HepG2 (cell line): Measurements from ENCODE around the gene GGT7. TPM values are rescaled to one million over a fixed set of nuclear protein-coding genes. Genes with fewer than 3 reads are reported as not detected.
A peak's percentile ranks its signal among the peaks of the same experiment; 100 is the strongest.

Experiments
- CEBPB ChIP-seq: IDR thresholded peaks from 2 replicates; pipeline ENCODE4 v1.6.1; 2011; ENCODE audit warnings: low read depth, low read length, improper control_type of control experiment, borderline replicate concordance
- IRF1 ChIP-seq: sonication (generic); formaldehyde crosslinking; IDR thresholded peaks from 2 replicates; pipeline ENCODE4 v1.4.0; 2020; ENCODE audit warnings: low read depth, mild to moderate bottlenecking, missing genetic modification reagents
- PAF1 ChIP-seq: IDR thresholded peaks from 2 replicates; pipeline ENCODE4 v1.6.1; 2016; ENCODE audit warnings: missing genetic modification reagents, missing compliant biosample characterization
- PCBP2 ChIP-seq: fragments of 200-400 bp; formaldehyde crosslinking; optimal IDR thresholded peaks from 2 replicates; pipeline ENCODE3; 2018; ENCODE audit warnings: low read length, low read depth; ENCODE audit not compliant: poor library complexity, severe bottlenecking
- PHB2 ChIP-seq: fragments of 450-650 bp; IDR thresholded peaks from 2 replicates; pipeline ENCODE4 v1.6.1; 2018; ENCODE audit not compliant: partially characterized antibody
- POGZ ChIP-seq: sonication (generic); formaldehyde crosslinking; IDR thresholded peaks from 2 replicates; pipeline ENCODE4 v1.4.0; 2020; ENCODE audit warnings: mild to moderate bottlenecking, missing genetic modification reagents
- RBM22 ChIP-seq: fragments of 200-400 bp; formaldehyde crosslinking; optimal IDR thresholded peaks from 2 replicates; pipeline ENCODE3; 2017; ENCODE audit warnings: mild to moderate bottlenecking, low read length, moderate library complexity
- RFX1 ChIP-seq: fragments of 450-650 bp; IDR thresholded peaks from 2 replicates; pipeline ENCODE4 v1.6.1; 2017
- TRIM22 ChIP-seq: fragments of 450-650 bp; IDR thresholded peaks from 2 replicates; pipeline ENCODE4 v1.6.1; 2017
- XRCC5 ChIP-seq: fragments of 200-400 bp; formaldehyde crosslinking; optimal IDR thresholded peaks from 2 replicates; pipeline ENCODE3; 2017; ENCODE audit warnings: mild to moderate bottlenecking, low read length
- ZFP36L2 ChIP-seq: sonication (generic); formaldehyde crosslinking; IDR thresholded peaks from 2 replicates; pipeline ENCODE4 v1.4.0; 2020; ENCODE audit warnings: missing genetic modification reagents
- ZNF12 ChIP-seq: sonication (generic); formaldehyde crosslinking; IDR thresholded peaks from 2 replicates; pipeline ENCODE4 v1.5.0; 2020; ENCODE audit warnings: missing genetic modification reagents
- ZNF143 ChIP-seq: sonication (generic); formaldehyde crosslinking; IDR thresholded peaks from 2 replicates; pipeline ENCODE4 v1.4.0; 2020; ENCODE audit warnings: missing genetic modification reagents
- ZNF274 ChIP-seq: sonication (generic); formaldehyde crosslinking; IDR thresholded peaks from 2 replicates; pipeline ENCODE4 v1.5.1; 2020; ENCODE audit warnings: mild to moderate bottlenecking, missing genetic modification reagents
- ZNF280B ChIP-seq: sonication (generic); formaldehyde crosslinking; IDR thresholded peaks from 2 replicates; pipeline ENCODE4 v1.5.0; 2020; ENCODE audit warnings: missing genetic modification reagents, mild to moderate bottlenecking, borderline replicate concordance
- ZNF326 ChIP-seq: sonication (generic); formaldehyde crosslinking; IDR thresholded peaks from 2 replicates; pipeline ENCODE4 v1.4.0; 2020; ENCODE audit warnings: missing genetic modification reagents, borderline replicate concordance
- ZNF468 ChIP-seq: sonication (generic); formaldehyde crosslinking; IDR thresholded peaks from 2 replicates; pipeline ENCODE4 v1.8.0; 2022; ENCODE audit warnings: mild to moderate bottlenecking, moderate library complexity, missing genetic modification reagents
- ZNF577 ChIP-seq: sonication (generic); formaldehyde crosslinking; IDR thresholded peaks from 2 replicates; pipeline ENCODE4 v1.4.0; 2020; ENCODE audit warnings: mild to moderate bottlenecking, low read depth, missing genetic modification reagents, borderline replicate concordance
- ZNF580 ChIP-seq: IDR thresholded peaks from 2 replicates; pipeline ENCODE4 v1.6.1; 2016; ENCODE audit warnings: low read depth, borderline replicate concordance
- ZNF687 ChIP-seq: sonication (generic); formaldehyde crosslinking; IDR thresholded peaks from 2 replicates; pipeline ENCODE4 v1.5.1; 2020; ENCODE audit warnings: mild to moderate bottlenecking, missing genetic modification reagents, moderate library complexity
- ZNF691 ChIP-seq: sonication (generic); formaldehyde crosslinking; IDR thresholded peaks from 2 replicates; pipeline ENCODE4 v1.4.0; 2020; ENCODE audit warnings: missing genetic modification reagents, low read depth, mild to moderate bottlenecking, borderline replicate concordance
- ZSCAN29 ChIP-seq: sonication (generic); formaldehyde crosslinking; conservative IDR thresholded peaks from 2 replicates; pipeline ENCODE4 v1.4.0; 2020; ENCODE audit warnings: mild to moderate bottlenecking, missing genetic modification reagents
- polyA plus RNA-seq, 8 experiments: library from polyadenylated mRNA; depleted of rRNA in 3 of 8; stranded (reverse) in 7 of 8; unstranded in 1 of 8; fragments of >200 nt; fragmentation: Illumina TruSeq in 4 of 8; extraction: Trizol in 4 of 8; gene quantifications; 2 replicates each; pipeline versions ENCODE4 v1.2.1 to v1.2.3, GENCODE V29; 2011 to 2016; ENCODE audit warnings: low read depth in 4 of 8, missing spikeins in 1 of 8, mixed read lengths in 1 of 8; ENCODE audit not compliant: insufficient read depth in 1 of 8
- total RNA-seq, 5 experiments: library from RNA; depleted of rRNA; stranded (reverse); fragments of >200 nt; fragmentation: Illumina TruSeq; extraction: Trizol; gene quantifications; 2 replicates each; pipeline ENCODE4 v1.2.3, GENCODE V29; 2016; ENCODE audit warnings: low read depth in 1 of 5

The GGT7 gene
- total and polyA plus RNA-seq, 2 of the 13 experiments (the other 11 are each of a cell fraction or from before 2014, with no cell fraction given): 6.6 to 23.0 TPM

- TF ChIP-seq ZNF687 (CRISPR knock-in tag): no peak
- TF ChIP-seq ZNF274 (CRISPR knock-in tag): peak; percentile 18; the same call in 1 of the 2 replicates
- no peak for TF ChIP-seq ZNF143
- no peak for TF ChIP-seq ZSCAN29 (CRISPR knock-in tag)
- no peak; the same call in 1 of the 2 replicates for TF ChIP-seq ZNF691 (CRISPR knock-in tag)
- no peak for TF ChIP-seq PHB2
- no peak for TF ChIP-seq ZNF12
- TF ChIP-seq PCBP2: peak; percentile 67
- TF ChIP-seq PAF1: no peak
- TF ChIP-seq ZNF326 (CRISPR knock-in tag): no peak
- no peak for TF ChIP-seq CEBPB
- no peak; the same call in 1 of the 2 replicates for TF ChIP-seq ZFP36L2 (CRISPR knock-in tag)
- no peak for TF ChIP-seq ZNF468 (CRISPR knock-in tag)
- no peak for TF ChIP-seq ZNF280B
- no peak for TF ChIP-seq ZNF577
- TF ChIP-seq XRCC5: peak; percentile 93
- TF ChIP-seq RFX1: no peak
- no peak for TF ChIP-seq IRF1 (CRISPR knock-in tag)
- TF ChIP-seq POGZ: no peak
- TF ChIP-seq ZNF580 (CRISPR knock-in tag): peak; percentile 74; the same call in 1 of the 2 replicates
- TF ChIP-seq RBM22: no peak
- TF ChIP-seq TRIM22: no peak
Observed at GRCh38 chr20:34874094-34874654, 1.5 kb upstream of the GGT7 start (continued).
